Peyer's patch (tissue), 4 donors: Measurements from ENCODE around the gene RBM20. TPM values are rescaled to one million over a fixed set of nuclear protein-coding genes. Genes with fewer than 3 reads are reported as not detected.
A peak's percentile ranks its signal among the peaks of the same experiment; 100 is the strongest.

Experiments used
- DNase-seq, 3 donors: peaks; one replicate each; pipeline ENCODE4 v3.0.0-alpha.2; 2017 to 2019
- H3K27ac ChIP-seq, 4 donors: fragments of 200-600 bp; sonication (generic); one replicate each; pipeline ENCODE4 v1.5.1; 2016 to 2019
- H3K27me3 ChIP-seq, 2 donors: fragments of 200-600 bp; sonication (generic); one replicate each; pipeline ENCODE4 v1.5.1; 2019
- H3K36me3 ChIP-seq, 3 donors: fragments of 200-600 bp; sonication (generic); one replicate each; pipeline ENCODE4 v1.5.1; 2016 to 2019
- H3K4me1 ChIP-seq, 4 donors: fragments of 200-600 bp; sonication (generic); one replicate each; pipeline ENCODE4 v1.5.1; 2016 to 2019
- H3K4me3 ChIP-seq, 4 donors: fragments of 200-600 bp; sonication (generic); 1 replicate in 3 of 4; 2 replicates in 1 of 4; pipeline ENCODE4 v1.5.1; 2016 to 2019; ENCODE audit warnings: mild to moderate bottlenecking in 1 of 4
- H3K9me3 ChIP-seq, 4 donors: fragments of 200-600 bp; sonication (generic); one replicate each; pipeline ENCODE4 v1.5.1; 2016 to 2019; ENCODE audit warnings: mild to moderate bottlenecking in 1 of 4
- CTCF ChIP-seq, 6 experiments: fragments of 450-650 bp in 4 of 6; fragments of 200-600 bp in 2 of 6; sonication (generic) in 1 of 6; IDR thresholded peaks; one replicate each; pipeline ENCODE4 v1.5.1; 2017 to 2019; ENCODE audit warnings: antibody characterized with exemption in 6 of 6, mild to moderate bottlenecking in 3 of 6, moderate library complexity in 1 of 6
- POLR2A ChIP-seq, 2 donors: fragments of 450-650 bp; IDR thresholded peaks; one replicate each; pipeline ENCODE4 v1.5.1; 2017; ENCODE audit warnings: antibody characterized with exemption in 2 of 2, mild to moderate bottlenecking in 2 of 2, moderate library complexity in 2 of 2
- total RNA-seq, 4 donors: library from RNA; depleted of rRNA; stranded (reverse); fragments of >200 nt; gene quantifications; one replicate each; pipeline ENCODE4 v1.1.0, GENCODE V29; 2016

Gene RBM20
- total RNA-seq, 4 donors from 2014 or later: 0.80 to 4.1 (median 1.2) TPM

- DNase-seq: no peak
- Histone ChIP-seq H3K4me3 (no peak overlapping the region), H3K36me3 (no peaks in the 10 kb centered on the region), H3K27ac (peak overlapping the region in 2 of 4 donors; percentile 49 to 67), H3K27me3 (no peaks in the 10 kb centered on the region), H3K9me3 (no peaks in the 10 kb centered on the region), H3K4me1 (peaks cover 0 to 13% (median 2%) of the 10 kb centered on the region in 4 donors)
- no peak for TF ChIP-seq CTCF (IDR thresholded peaks at IDR 0.05)
- TF ChIP-seq POLR2A (IDR thresholded peaks at IDR 0.05): no peak
Measured at GRCh38 chr10:110808123-110808522, 164.0 kb downstream of the RBM20 start.

GRCh38 chr10:110808615-110809014 is 164.5 kb downstream of the RBM20 start:
- Histone ChIP-seq H3K27ac (peak overlapping the region in 2 of 4 donors; percentile 49 to 67), H3K4me1 (peaks cover 0 to 12% (median 4%) of the 10 kb centered on the region in 4 donors), H3K4me3 (no peak overlapping the region), H3K9me3 (no peaks in the 10 kb centered on the region), H3K27me3 (no peaks in the 10 kb centered on the region), H3K36me3 (no peaks in the 10 kb centered on the region)
- TF ChIP-seq CTCF (IDR thresholded peaks at IDR 0.05) (no peak), POLR2A (IDR thresholded peaks at IDR 0.05) (peak in 1 of 2 donors; percentile 48)
- no peak for DNase-seq

GRCh38 chr10:110810625-110811024 is 166.5 kb downstream of the RBM20 start:
- Histone ChIP-seq H3K27ac (no peak overlapping the region), H3K4me3 (no peak overlapping the region), H3K9me3 (no peaks in the 10 kb centered on the region), H3K27me3 (no peaks in the 10 kb centered on the region), H3K36me3 (no peaks in the 10 kb centered on the region), H3K4me1 (peaks cover 0 to 15% (median 1%) of the 10 kb centered on the region in 4 donors)
- TF ChIP-seq CTCF (IDR thresholded peaks at IDR 0.05) (no peak), POLR2A (IDR thresholded peaks at IDR 0.05) (no peak)
- DNase-seq: no peak

- no peaks in the 10 kb centered on the region for H3K36me3 ChIP-seq
- H3K9me3 ChIP-seq: no peaks in the 10 kb centered on the region
- H3K27me3 ChIP-seq: no peaks in the 10 kb centered on the region
- no peak for TF ChIP-seq CTCF (IDR thresholded peaks at IDR 0.05)
- TF ChIP-seq POLR2A (IDR thresholded peaks at IDR 0.05): no peak
- peak in 1 of 3 donors; percentile 65 for DNase-seq
- peaks cover 0 to 15% (median 1%) of the 10 kb centered on the region in 4 donors for H3K4me1 ChIP-seq
- no peak overlapping the region for H3K4me3 ChIP-seq
- H3K27ac ChIP-seq: no peak overlapping the region
Measured at GRCh38 chr10:110811791-110812581, 167.8 kb downstream of the RBM20 start.

GRCh38 chr10:110812583-110812982 is 168.4 kb downstream of the RBM20 start:
- H3K36me3 ChIP-seq: no peaks in the 10 kb centered on the region
- no peak for TF ChIP-seq POLR2A (IDR thresholded peaks at IDR 0.05)
- H3K4me1 ChIP-seq: peaks cover 0 to 15% (median 1%) of the 10 kb centered on the region in 4 donors
- H3K9me3 ChIP-seq: no peaks in the 10 kb centered on the region
- peak overlapping the region in 2 of 4 donors; percentile 63 to 72 for H3K27ac ChIP-seq
- H3K4me3 ChIP-seq: no peak overlapping the region
- H3K27me3 ChIP-seq: no peaks in the 10 kb centered on the region
- DNase-seq: no peak

GRCh38 chr10:110813743-110814472 is 169.8 kb downstream of the RBM20 start:
- peak in 1 of 3 donors; percentile 73 for DNase-seq

More at GRCh38 chr10:110813743-110814472, 169.8 kb downstream of the RBM20 start:
- H3K27me3 ChIP-seq: no peaks in the 10 kb centered on the region
- no peaks in the 10 kb centered on the region for H3K9me3 ChIP-seq
- H3K4me1 ChIP-seq: peaks cover 0 to 23% (median 1%) of the 10 kb centered on the region in 4 donors
- peak overlapping the region in 3 of 4 donors; percentile 6 to 72 (median 63) for H3K27ac ChIP-seq
- no peak overlapping the region for H3K4me3 ChIP-seq
- TF ChIP-seq POLR2A (IDR thresholded peaks at IDR 0.05): no peak
- TF ChIP-seq CTCF (IDR thresholded peaks at IDR 0.05): no peak
- no peaks in the 10 kb centered on the region for H3K36me3 ChIP-seq
